Activated naive CD4-positive, alpha-beta T cell treated with anti-CD3 and anti-CD28 coated beads, Interleukin-2, amount 50 U/mL, for 72 hours (primary cell): ENCODE measurements around the gene MTMR2. TPM values are rescaled to one million over a fixed set of nuclear protein-coding genes. Genes with fewer than 3 reads are reported as not detected.
A peak's percentile ranks its signal among the peaks of the same experiment; 100 is the strongest.
"Not testable (repeated sequence)": the region's sequence is repeated elsewhere in the genome, so short reads cannot be mapped to it uniquely, and the experiment has no call there.

ENCODE experiments used
- ATAC-seq, 2 donors: fragments of 150-1000 bp; cut with Tn5 transposase; 2 replicates each; pipeline ENCODE4 v1.10.0; 2021; ENCODE audit warnings: mild to moderate bottlenecking in 2 of 2, moderate library complexity in 2 of 2
- DNase-seq, 2 donors: peaks; one replicate each; pipeline ENCODE4 v3.0.0; 2021 to 2022; ENCODE audit warnings: low spot score in 2 of 2
- H3K27ac Mint-ChIP-seq, 2 donors: one replicate each; pipeline ENCODE4 v1.8.0; 2022; ENCODE audit warnings: mild to moderate bottlenecking in 2 of 2, mixed read lengths in 2 of 2
- H3K36me3 Mint-ChIP-seq, 2 donors: one replicate each; pipeline ENCODE4 v1.8.0; 2022; ENCODE audit warnings: mixed read lengths in 2 of 2
- H3K9me3 Mint-ChIP-seq, 2 donors: one replicate each; pipeline ENCODE4 v1.8.0; 2022; ENCODE audit warnings: mixed read lengths in 2 of 2
- total RNA-seq, 2 donors: library from RNA; stranded (reverse); gene quantifications; one replicate each; pipeline ENCODE4 v1.2.3, GENCODE V29; 2022

The MTMR2 gene
- total RNA-seq, 2 donors from 2014 or later, result 20.3 to 32.1 TPM

DNA sequence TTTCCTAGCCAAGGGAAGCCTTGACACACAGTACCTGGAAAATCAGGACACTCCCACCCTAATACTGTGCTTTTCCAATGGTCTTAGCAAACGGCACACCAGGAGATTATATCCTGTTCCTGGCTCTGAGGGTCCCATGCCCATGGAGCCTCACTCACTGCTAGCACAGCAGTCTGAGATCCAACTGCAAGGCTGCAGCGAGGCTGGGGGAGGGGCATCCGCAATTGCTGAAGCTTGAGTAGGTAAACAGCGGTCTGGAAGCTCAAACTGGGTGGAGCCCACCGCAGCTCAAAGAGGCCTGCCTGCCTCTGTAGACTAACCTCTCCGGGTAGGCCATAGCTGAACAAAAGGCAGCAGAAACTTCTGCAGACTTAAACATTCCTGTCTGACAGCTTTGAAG lies 117.4 kb downstream of the MTMR2 start:
- not testable (repeated sequence) for H3K27ac Mint-ChIP-seq, H3K9me3 Mint-ChIP-seq, ATAC-seq, DNase-seq
- H3K36me3 Mint-ChIP-seq, result peaks cover 18 to 40% of the 10 kb centered on the region in 2 donors

DNA sequence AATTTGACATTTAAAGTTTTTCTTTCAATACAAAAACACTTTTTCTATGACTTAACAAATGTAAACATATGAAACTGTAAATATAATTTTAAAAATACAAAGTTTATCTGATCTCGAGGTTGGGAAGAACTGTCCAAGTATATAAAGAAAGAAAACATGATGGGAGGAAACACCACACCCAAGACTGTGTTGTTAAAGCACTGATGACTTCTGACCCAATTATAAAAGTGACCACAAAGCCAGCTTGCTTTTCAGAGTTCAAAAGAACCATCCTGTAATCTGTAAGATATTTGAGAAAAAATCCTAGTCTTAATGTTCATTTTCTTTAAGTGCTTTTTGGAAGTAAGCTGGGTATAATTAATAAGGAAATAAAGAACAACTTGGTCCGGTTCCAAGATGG lies 118.0 kb downstream of the MTMR2 start:
- peaks cover 7% of the 10 kb centered on the region in 2 donors for H3K9me3 Mint-ChIP-seq
- no peak overlapping the region for H3K27ac Mint-ChIP-seq
- no peak for DNase-seq
- ATAC-seq, result no peak
- peaks cover 18 to 44% of the 10 kb centered on the region in 2 donors for H3K36me3 Mint-ChIP-seq

DNA sequence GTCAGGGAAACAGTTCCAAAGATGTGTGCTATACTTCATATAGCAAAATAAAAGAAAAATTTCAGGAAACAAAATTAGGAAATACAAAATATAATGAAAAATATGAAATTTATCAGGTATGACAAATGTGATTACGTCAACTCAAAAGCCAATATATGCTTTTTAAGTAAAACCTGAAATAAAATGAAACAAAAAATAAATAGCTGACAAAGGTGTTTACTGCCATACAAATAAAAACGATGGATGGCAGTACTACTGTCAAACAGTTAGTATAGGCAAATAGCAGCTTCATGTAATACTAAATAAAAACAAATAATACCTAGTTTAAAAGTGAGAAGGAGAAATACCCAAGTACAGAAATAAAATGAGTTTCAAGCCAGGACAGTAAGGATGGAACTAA lies 119.9 kb downstream of the MTMR2 start:
- no peak for ATAC-seq
- no peak for DNase-seq
- no peak overlapping the region for H3K27ac Mint-ChIP-seq
- H3K9me3 Mint-ChIP-seq, result peaks cover 7% of the 10 kb centered on the region in 2 donors
- H3K36me3 Mint-ChIP-seq, result peaks cover 26 to 30% of the 10 kb centered on the region in 2 donors

DNA sequence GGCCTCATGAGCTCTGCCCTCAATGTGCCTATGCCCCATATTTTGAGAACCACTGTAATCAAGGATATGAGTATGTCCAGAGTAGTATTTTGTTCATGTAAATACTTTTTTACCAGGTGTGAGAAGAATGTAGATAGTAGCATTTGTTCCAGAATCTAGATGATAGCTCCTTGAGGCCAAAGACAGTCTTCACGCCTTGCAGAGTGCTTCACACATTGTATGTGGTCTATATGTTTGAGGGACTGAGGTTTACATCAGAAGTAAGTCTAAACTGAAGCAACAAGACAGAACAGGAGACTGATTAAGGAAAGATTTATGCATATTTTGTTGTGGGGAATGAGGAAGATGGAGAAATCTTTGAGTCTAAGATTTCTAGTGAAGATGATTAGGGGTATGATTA lies 121.1 kb downstream of the MTMR2 start:
- Mint-ChIP-seq H3K27ac (no peak overlapping the region), H3K36me3 (peaks cover 24 to 30% of the 10 kb centered on the region in 2 donors), H3K9me3 (peaks cover 4 to 6% of the 10 kb centered on the region in 2 donors)
- DNase-seq, result no peak
- ATAC-seq, result no peak

DNA sequence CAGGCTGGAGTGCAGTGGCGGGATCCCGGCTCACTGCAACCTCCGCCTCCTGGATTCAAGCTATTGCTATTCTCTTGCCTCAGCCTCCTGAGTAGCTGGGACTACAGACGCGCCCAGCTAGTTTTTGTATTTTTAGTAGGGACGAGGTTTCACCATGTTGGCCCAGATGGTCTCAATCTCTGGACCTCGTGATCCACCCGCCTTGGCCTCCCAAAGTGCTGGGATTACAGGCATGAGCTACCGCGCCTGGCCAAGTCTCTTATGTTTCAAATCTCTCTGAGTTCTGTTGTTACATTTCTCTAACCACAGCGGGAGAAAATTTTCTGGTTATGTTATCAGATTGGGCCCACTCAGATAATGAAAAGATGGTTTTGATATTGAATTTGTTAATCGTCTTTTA lies 123.5 kb downstream of the MTMR2 start:
- DNase-seq (no peak), ATAC-seq (no peak)
- Mint-ChIP-seq H3K27ac (peak overlapping the region in 1 of 2 donors; percentile 24), H3K9me3 (no peaks in the 10 kb centered on the region), H3K36me3 (peaks cover 9 to 10% of the 10 kb centered on the region in 2 donors)

DNA sequence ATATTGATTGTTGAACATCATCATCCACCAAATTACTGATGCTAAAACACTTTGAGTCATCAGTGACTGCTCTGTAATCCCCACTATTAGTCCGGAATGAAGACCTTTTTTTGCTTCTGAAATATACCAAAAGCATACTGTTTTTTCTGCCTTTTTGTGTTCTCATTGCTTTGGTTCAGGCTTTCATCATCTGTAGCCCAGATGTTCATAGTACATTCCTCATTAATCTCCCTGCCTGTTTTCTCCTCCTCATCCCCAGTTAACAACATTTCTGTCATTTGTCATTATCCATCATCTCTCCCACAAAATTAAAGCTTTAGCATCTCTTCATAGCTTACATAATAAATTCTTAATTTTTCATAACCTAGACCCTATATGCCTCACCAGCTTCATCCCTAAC lies 124.4 kb downstream of the MTMR2 start:
- ATAC-seq (no peak), DNase-seq (no peak)
- peaks cover 9 to 10% of the 10 kb centered on the region in 2 donors for H3K36me3 Mint-ChIP-seq
- H3K9me3 Mint-ChIP-seq, result no peaks in the 10 kb centered on the region
- no peak overlapping the region for H3K27ac Mint-ChIP-seq

DNA sequence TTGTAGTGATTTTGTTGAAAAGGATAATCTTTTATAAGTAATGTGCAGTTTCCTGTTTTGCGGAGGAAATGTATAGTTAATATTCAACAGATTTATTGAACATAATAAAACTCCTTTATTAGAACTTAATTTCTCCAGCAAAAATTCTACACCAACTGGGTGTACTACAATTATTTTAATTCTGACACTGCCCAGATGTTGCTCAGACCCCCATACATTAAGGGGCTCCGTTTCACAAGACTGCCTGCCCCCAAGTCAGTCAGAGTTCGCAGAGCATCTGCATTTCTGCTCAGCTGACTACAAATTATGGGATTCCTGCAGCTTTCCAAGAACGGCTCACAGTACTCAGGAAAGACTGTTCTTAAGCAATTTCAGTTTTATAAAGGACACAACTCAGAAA lies 127.4 kb downstream of the MTMR2 start:
- DNase-seq (no peak), ATAC-seq (no peak)
- no peaks in the 10 kb centered on the region for H3K9me3 Mint-ChIP-seq
- H3K36me3 Mint-ChIP-seq, result peaks cover 17 to 23% of the 10 kb centered on the region in 2 donors
- H3K27ac Mint-ChIP-seq, result no peak overlapping the region

DNA sequence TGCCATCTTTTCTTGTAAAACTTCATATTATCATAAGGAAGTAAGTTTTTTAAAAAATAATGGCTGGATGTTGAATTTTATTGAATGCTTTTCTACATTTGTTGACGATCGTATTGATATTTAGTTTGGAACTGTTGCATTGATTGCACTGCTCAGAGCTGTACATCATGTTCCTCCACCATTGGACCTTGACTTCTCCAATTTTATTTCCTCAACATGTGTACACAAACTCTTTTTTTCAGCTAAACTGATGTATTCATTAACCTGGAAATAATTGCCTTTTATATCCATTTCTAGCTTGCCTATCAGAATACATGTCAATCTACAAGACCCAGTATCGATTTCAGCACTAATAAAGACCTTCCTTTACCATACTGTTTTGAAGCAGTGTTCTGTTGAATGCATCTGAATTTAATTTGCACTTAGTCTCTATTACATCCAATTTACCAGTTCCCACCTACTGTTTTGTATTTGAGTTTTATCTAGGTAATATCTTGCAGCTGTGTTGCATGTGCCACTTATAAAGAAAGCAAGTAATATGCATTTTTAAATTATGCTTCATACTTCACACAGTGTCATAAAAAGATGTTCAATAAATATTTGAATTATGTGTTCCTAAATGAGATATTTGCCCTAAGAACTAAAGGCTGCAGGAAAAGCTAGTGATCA lies 128.1 kb downstream of the MTMR2 start:
- no peak overlapping the region for H3K27ac Mint-ChIP-seq
- ATAC-seq (no peak), DNase-seq (no peak)
- H3K36me3 Mint-ChIP-seq, result peaks cover 24 to 27% of the 10 kb centered on the region in 2 donors
- H3K9me3 Mint-ChIP-seq, result no peaks in the 10 kb centered on the region

DNA sequence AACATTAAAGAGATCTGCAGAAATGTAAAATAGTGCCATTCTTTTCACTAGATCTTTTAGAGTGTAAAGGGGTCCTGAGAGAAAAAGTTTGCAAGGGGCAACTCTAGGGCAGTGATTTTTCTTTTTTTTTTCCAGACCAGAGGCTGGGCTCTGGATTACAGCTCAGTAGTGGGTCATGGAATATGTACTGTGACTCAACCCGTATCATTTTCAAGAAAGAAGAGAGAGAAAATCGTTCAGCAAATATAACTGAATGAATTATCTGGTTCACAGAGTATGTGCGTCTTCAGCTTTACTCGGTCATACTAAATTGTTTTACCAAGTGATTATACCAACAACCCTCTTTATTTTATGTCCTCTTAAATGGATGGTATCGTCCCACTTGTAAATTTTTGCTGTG lies 129.8 kb downstream of the MTMR2 start:
- Mint-ChIP-seq H3K9me3 (no peaks in the 10 kb centered on the region), H3K27ac (no peak overlapping the region), H3K36me3 (peaks cover 20 to 28% of the 10 kb centered on the region in 2 donors)
- DNase-seq (no peak), ATAC-seq (no peak)

DNA sequence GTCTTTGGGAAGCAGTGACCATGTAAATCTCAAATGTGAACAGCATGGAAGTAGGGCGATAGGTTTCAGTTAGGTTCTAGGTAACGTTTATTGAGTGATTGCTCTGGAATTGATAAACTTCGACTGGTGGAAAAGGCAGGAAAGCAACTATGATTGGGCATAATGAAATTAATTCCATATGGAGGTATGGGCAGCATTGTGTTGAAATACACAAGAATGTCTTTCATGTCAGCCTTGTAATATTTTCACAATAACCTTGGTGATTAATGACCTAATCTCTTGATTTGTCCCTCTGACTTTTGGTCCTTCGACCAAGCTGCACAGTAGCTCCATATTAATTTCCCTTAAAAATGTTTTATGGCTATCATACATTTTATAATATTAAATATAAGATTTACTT lies 130.8 kb downstream of the MTMR2 start:
- H3K36me3 Mint-ChIP-seq, result peaks cover 28 to 34% of the 10 kb centered on the region in 2 donors
- DNase-seq (no peak), ATAC-seq (no peak)
- H3K9me3 Mint-ChIP-seq, result no peaks in the 10 kb centered on the region
- no peak overlapping the region for H3K27ac Mint-ChIP-seq

DNA sequence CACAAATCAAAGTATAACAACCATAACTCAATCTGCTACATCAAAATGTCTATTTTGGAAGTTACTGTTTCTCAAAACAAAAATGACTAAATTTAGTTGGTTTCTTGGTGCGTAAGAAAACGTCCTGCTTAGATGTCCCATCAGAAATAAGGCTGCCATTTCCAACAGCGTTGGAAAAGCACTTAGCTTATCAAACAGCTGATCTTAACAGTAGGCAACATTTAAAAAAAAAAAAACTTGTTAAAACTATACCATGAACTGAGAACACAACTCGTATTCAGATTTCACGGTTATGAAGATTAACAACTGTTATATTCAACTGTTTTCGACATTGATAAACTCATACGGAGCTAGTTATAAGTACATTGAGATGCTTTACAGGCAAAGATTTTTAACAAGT lies 131.2 kb downstream of the MTMR2 start:
- Mint-ChIP-seq H3K27ac (no peak overlapping the region), H3K9me3 (no peaks in the 10 kb centered on the region), H3K36me3 (peaks cover 31 to 38% of the 10 kb centered on the region in 2 donors)
- ATAC-seq (no peak), DNase-seq (no peak)

DNA sequence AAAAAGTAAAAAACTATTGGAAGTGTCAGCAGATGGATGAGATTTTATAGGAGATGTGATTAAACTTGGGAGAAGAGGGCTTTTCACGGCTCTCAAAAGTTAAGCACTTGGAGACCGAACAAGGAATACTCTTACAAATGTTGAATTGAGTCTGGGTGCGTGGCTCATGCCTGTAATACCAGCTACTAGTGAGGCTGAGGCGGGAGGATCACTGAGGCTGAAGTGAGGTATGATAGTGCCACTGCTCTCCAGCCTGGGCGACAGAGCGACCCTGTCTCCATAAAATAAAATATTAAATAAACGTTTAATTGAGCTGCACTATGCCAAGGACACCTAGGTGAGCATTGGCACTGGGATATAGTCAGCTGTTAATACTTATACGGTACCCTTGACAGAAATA lies 131.7 kb downstream of the MTMR2 start:
- ATAC-seq, result no peak
- Mint-ChIP-seq H3K36me3 (peaks cover 31 to 43% of the 10 kb centered on the region in 2 donors), H3K9me3 (no peaks in the 10 kb centered on the region), H3K27ac (peak overlapping the region in 1 of 2 donors; percentile 99)
- no peak for DNase-seq

DNA sequence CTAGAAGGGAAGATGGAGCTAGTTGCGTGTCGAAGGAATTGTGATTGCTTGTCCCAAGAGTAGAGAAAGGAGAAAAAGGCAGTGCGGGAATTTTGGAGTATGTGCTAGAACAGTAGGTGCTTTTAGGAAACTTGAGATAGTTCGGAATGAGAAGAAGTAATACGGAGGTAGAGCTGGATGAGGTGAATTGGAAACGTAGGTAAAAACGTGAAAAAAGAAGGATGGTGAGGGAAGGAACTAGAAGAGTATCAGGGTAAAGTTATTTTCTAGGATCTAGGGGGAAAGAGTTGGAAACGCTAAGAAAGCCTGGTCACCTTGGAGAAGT lies 132.2 kb downstream of the MTMR2 start:
- peak overlapping the region; percentile 99 to 100 for H3K27ac Mint-ChIP-seq
- peaks cover 31 to 48% of the 10 kb centered on the region in 2 donors for H3K36me3 Mint-ChIP-seq
- H3K9me3 Mint-ChIP-seq, result no peaks in the 10 kb centered on the region
- DNase-seq, result no peak
- ATAC-seq, result no peak

DNA sequence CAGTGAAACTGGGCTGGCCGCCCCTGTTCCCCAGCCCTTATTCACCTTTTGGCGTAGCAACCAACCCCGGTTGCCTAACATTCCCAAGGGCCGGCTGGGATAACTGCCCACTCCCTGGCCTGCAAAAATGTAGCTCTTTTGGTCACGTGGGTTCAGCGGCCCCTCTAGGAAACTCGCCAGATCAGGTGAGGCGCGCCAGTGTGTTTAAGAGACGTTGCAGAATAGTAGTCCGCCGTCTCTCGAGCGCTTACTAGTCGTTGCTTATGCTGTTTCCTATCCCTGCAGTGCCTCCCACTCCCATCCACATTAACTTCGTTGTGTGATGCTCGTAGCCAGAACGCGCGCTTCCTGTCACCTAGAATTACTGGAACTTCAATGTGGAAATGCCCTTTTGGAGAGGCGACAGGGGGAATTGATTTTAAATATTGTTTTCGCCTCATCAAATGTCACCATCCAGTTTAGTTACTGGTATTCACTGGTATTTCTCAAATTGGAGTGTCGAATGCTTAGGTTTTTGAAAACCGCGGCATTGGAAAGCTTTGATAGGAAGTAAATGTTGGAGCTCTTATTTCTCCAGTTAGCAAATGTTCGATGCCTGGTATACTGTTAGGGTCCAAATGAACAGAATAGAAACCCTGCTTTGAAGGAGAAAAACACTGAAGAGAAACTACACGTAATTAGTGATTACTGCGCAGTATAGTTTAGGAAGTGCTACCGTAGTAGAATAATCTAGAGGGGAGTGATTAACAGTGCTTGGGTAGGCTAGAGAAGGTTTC lies 132.8 kb downstream of the MTMR2 start:
- DNase-seq (peak; percentile 54 to 64), ATAC-seq (peak in 1 of 2 donors; percentile 3)
- H3K9me3 Mint-ChIP-seq, result no peaks in the 10 kb centered on the region
- peaks cover 31 to 54% of the 10 kb centered on the region in 2 donors for H3K36me3 Mint-ChIP-seq
- peak overlapping the region; percentile 99 to 100 for H3K27ac Mint-ChIP-seq

DNA sequence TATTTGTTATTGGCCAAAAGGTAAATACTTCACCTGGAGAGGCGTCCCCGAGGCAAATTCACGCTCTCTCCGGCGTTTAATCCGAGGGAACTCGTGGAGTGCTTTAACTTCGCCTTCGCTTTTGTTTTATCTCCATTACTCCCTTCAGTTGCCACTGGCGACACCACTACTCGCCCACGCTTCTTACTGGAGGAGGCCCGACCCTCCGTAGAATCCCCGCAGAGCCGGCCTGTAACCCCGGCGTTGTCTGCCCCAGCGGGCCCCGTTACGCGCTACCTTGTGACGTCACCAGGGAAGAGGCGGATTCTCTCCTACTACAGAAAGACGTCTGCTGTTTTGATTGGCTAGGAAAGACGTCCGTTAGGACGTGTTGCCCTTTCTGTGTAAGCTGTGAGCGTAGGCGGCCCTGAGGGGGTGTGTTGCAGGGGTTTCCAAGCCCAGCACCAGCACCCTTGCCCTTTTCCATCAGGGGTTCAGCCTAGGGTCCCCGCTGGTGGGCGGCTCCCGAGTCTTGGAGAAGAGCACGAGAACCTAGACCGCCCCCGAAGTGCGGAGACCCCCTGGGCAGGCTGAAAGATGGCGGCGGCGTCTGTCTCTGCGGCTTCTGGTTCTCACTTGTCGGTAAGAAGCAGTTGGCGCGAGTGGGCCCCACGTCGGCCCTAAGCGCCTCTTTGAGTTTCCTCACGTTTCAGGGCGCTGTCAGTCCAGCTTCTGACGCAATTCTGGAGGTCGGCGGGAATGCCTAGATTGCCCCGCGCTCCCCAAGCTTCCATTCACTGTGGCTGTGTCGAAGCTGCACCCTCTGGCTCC lies 133.6 kb downstream of the MTMR2 start, which contains the start of gene CEP57:
Gene CEP57, plus strand, starts transcription at position 376 of the 810 bp plus-strand sequence. Its CDS starts 201 bp downstream, at position 577.
- DNase-seq (peak; percentile 87 to 95), ATAC-seq (peak; percentile 74 to 76)
- Mint-ChIP-seq H3K27ac (peak within 1 kb of the TSS; percentile 99 to 100), H3K9me3 (no peaks in the 10 kb centered on the region), H3K36me3 (peaks cover 31 to 62% of the 10 kb centered on the region in 2 donors)

DNA sequence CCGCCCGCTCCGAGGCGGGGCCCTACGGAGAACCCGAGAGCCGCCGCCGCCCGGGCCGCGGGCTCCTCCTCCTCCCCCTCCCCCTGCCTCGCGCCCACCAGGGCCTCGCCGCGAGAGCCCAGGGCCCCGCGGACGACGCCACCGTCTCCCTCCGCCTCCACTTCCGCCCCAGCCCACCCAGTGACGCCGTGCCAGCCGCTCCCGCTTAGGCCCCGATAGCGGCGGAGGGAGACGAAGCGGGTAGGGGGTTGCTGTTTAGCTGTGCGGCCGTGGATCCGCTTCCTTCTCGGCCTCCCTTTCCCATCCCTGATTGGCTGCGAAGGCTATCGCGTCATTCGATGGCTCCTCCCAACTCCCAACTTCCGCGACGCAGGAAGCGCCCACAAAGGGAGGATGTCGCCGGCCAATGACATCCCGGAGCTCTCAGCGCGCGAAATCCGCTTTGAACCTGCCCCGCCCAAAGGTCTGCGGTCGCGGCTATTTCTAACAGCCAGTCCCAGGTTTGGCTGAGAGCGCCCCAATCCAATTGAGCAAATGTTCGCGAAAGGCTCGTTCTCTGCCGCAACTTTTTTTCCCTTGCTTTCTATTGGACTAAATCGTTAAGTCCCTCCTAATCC lies 134.3 kb downstream of the MTMR2 start, which contains the start of gene FAM76B:
Gene FAM76B, minus strand, starts transcription at position 277 of the 617 bp plus-strand sequence. CDS start 304 bp downstream, outside the sequence.
- Mint-ChIP-seq H3K27ac (peak within 1 kb of the TSS; percentile 99 to 100), H3K36me3 (peaks cover 31 to 65% of the 10 kb centered on the region in 2 donors), H3K9me3 (no peaks in the 10 kb centered on the region)
- ATAC-seq (peak; percentile 82), DNase-seq (peak; percentile 94 to 99)
